ENCODE results near the gene CPNE6. TPM values are rescaled to one million over a fixed set of nuclear protein-coding genes. Genes with fewer than 3 reads are reported as not detected.

Gene CPNE6
- total and polyA plus RNA-seq, 2 of the 13 experiments (the other 11 are each of a cell fraction or from before 2014, with no cell fraction given): not detected

DNA sequence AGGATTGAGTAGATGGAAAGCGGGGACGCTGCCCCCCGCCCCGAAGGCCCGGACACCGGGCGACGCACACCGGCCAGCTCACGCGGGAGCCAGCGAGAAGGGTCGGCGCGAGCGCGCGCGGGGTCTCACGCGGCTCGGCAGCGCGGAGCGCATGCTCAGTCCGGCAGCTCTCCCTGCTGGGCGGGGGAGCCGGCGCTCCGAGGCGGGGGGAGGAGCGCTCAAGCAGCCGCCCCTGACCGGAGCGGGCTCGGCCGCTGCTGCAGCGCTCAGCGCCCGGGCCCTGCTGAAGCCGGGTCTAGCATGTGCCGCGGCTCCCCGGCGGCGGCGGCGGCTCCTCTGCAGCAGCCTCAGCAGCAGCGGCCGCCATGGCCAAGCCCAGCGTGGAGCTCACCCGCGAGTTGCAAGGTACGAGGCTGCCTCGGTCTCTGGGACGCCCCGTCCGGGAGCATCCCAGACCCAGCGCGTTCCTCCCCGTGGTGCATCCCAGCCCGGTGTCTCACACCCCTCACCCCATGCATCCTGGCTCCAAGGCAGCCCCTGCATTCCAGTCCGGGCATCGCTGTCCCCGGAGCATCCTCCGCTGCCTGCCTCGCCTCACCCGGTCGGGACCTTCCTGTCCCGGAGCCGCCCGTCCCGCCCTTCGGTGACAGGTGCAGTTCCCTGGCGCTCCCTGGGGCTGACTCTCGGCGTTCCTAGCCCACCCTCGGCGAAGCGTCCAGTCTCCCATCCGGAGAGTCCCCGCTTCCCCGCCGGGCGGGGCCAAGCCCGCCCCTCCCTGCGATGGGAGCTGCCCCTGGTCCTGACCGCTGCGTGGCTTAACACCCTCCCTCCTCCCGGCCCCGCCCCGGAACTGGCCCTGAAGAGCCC, 19.3 kb upstream of the CPNE6 start, which contains the start of gene CARMIL3 (continued):
- no peak for TF ChIP-seq AGO1 (IDR thresholded peaks at IDR 0.05; ENCODE audit: low read depth, low read length, poor library complexity, severe bottlenecking)
- TF ChIP-seq, protein P1, sequence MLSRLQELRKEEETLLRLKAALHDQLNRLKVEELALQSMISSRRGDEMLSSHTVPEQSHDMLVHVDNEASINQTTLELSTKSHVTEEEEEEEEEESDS (CRISPR knock-in tag; IDR thresholded peaks at IDR 0.05; ENCODE audit: borderline replicate concordance): no peak
- TF ChIP-seq ZNF614 (CRISPR knock-in tag; IDR thresholded peaks at IDR 0.05; ENCODE audit: borderline replicate concordance): peak; percentile 71; the same call in 1 of the 2 replicates
- TF ChIP-seq ZNF33B (CRISPR knock-in tag; IDR thresholded peaks at IDR 0.05): peak; percentile 84
- TF ChIP-seq, protein P2, sequence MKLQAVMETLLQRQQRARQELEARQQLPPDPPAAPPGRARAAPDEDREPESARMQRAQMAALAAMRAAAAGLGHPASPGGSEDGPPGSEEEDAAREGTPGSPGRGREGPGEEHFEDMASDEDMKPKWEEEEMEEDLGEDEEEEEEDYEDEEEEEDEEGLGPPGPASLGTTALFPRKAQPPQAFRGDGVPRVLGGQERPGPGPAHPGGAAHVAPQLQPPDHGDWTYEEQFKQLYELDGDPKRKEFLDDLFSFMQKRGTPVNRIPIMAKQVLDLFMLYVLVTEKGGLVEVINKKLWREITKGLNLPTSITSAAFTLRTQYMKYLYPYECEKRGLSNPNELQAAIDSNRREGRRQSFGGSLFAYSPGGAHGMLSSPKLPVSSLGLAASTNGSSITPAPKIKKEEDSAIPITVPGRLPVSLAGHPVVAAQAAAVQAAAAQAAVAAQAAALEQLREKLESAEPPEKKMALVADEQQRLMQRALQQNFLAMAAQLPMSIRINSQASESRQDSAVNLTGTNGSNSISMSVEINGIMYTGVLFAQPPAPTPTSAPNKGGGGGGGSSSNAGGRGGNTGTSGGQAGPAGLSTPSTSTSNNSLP (IDR thresholded peaks at IDR 0.05; ENCODE audit: low read depth, low read length): no peak
- TF ChIP-seq KLF9 (CRISPR knock-in tag; IDR thresholded peaks at IDR 0.05; ENCODE audit: low read depth): no peak
- TF ChIP-seq ZNF558 (CRISPR knock-in tag; IDR thresholded peaks at IDR 0.05; ENCODE audit: borderline replicate concordance): peak; percentile 85; the same call in 1 of the 2 replicates
- TF ChIP-seq PHB2 (IDR thresholded peaks at IDR 0.05; ENCODE audit: partially characterized antibody): no peak
- TF ChIP-seq TFAP4 (IDR thresholded peaks at IDR 0.05; ENCODE audit: borderline replicate concordance, low read depth): peak; percentile 34; the same call in 1 of the 2 replicates
- peak; percentile 96 for TF ChIP-seq GLI4 (CRISPR knock-in tag; IDR thresholded peaks at IDR 0.05; ENCODE audit: borderline replicate concordance)
- peak; percentile 56 for TF ChIP-seq TEAD2 (CRISPR knock-in tag; IDR thresholded peaks at IDR 0.05)
- TF ChIP-seq ZNF747 (CRISPR knock-in tag; IDR thresholded peaks at IDR 0.05; ENCODE audit: borderline replicate concordance): peak; percentile 54; the same call in 1 of the 2 replicates
- no peak for TF ChIP-seq MED8 (CRISPR knock-in tag; IDR thresholded peaks at IDR 0.05; ENCODE audit: insufficient replicate concordance)
- TF ChIP-seq, protein P3, sequence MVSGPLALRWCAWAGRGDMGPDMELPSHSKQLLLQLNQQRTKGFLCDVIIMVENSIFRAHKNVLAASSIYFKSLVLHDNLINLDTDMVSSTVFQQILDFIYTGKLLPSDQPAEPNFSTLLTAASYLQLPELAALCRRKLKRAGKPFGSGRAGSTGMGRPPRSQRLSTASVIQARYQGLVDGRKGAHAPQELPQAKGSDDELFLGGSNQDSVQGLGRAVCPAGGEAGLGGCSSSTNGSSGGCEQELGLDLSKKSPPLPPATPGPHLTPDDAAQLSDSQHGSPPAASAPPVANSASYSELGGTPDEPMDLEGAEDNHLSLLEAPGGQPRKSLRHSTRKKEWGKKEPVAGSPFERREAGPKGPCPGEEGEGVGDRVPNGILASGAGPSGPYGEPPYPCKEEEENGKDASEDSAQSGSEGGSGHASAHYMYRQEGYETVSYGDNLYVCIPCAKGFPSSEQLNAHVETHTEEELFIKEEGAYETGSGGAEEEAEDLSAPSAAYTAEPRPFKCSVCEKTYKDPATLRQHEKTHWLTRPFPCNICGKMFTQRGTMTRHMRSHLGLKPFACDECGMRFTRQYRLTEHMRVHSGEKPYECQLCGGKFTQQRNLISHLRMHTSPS (CRISPR knock-in tag; IDR thresholded peaks at IDR 0.05; ENCODE audit: low read depth): peak; percentile 75; the same call in 1 of the 2 replicates
- TF ChIP-seq RNF2 (conservative IDR thresholded peaks at IDR 0.05; ENCODE audit: low read depth): peak; percentile 81
- peak; percentile 98 for TF ChIP-seq CHCHD3 (CRISPR knock-in tag; IDR thresholded peaks at IDR 0.05)
- TF ChIP-seq SIX4 (CRISPR knock-in tag; IDR thresholded peaks at IDR 0.05): peak; percentile 69
- peak; percentile 49; the same call in 1 of the 2 replicates for TF ChIP-seq ZBTB33 (CRISPR knock-in tag; IDR thresholded peaks at IDR 0.05)
- TF ChIP-seq NR2F1 (CRISPR knock-in tag; IDR thresholded peaks at IDR 0.05): no peak; a peak in 1 of 4 replicates
- no peak for TF ChIP-seq TCF7 (IDR thresholded peaks at IDR 0.05; ENCODE audit: low read depth)
- TF ChIP-seq, protein P4, sequence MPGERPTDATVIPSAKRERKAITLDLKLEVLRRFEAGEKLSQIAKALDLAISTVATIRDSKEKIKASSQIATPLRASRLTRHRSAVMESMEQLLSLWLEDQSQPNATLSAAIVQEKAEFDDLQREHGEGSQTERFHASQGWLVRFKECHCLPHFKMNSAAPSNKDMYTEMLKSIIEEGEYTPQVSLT (CRISPR knock-in tag; IDR thresholded peaks at IDR 0.05; ENCODE audit: borderline replicate concordance, low read depth): peak; percentile 28; the same call in 1 of the 2 replicates

All from HepG2 (cell line).